OCI-LY1 (cell line): ENCODE measurements around the gene FBXW4.

Experiments
- H2AFZ ChIP-seq: fragments of 200-600 bp; sonication (generic), shearing (Covaris generic); 2 replicates; pipeline ENCODE4 v1.6.0; 2014; ENCODE audit warnings: antibody characterized with exemption, mild to moderate bottlenecking, low read length
- H3F3A ChIP-seq: fragments of 200-600 bp; sonication (generic), shearing (Covaris generic); 2 replicates; pipeline ENCODE4 v1.6.0; 2014; ENCODE audit warnings: mild to moderate bottlenecking, antibody characterized with exemption, low read length, moderate library complexity; ENCODE audit not compliant: insufficient read depth
- H3K27ac ChIP-seq: fragments of 200-600 bp; sonication (generic); 2 replicates; pipeline ENCODE4 v1.5.1; 2014; ENCODE audit warnings: low read length, mixed run types, mild to moderate bottlenecking, low read depth; ENCODE audit not compliant: poor library complexity, severe bottlenecking
- H3K27me3 ChIP-seq: fragments of 200-600 bp; sonication (generic); 2 replicates; pipeline ENCODE4 v1.6.0; 2014; ENCODE audit warnings: antibody characterized with exemption, mild to moderate bottlenecking, low read length, moderate library complexity; ENCODE audit not compliant: insufficient read depth
- H3K36me3 ChIP-seq: fragments of 200-600 bp; sonication (generic); 2 replicates; pipeline ENCODE4 v1.6.1; 2014; ENCODE audit warnings: mild to moderate bottlenecking, antibody characterized with exemption, low read length, moderate library complexity, mixed read lengths; ENCODE audit not compliant: insufficient read depth
- H3K4me1 ChIP-seq: fragments of 200-600 bp; sonication (generic); 2 replicates; pipeline ENCODE4 v1.5.1; 2014; ENCODE audit warnings: mild to moderate bottlenecking, low read length, moderate library complexity; ENCODE audit not compliant: insufficient read depth, severe bottlenecking
- H3K4me2 ChIP-seq: fragments of 200-600 bp; sonication (generic), shearing (Covaris generic); 2 replicates; pipeline ENCODE4 v1.6.1; 2014; ENCODE audit warnings: low read length
- H3K4me3 ChIP-seq: fragments of 200-600 bp; sonication (generic); 2 replicates; pipeline ENCODE4 v1.5.1; 2014; ENCODE audit warnings: low read length, low read depth, mild to moderate bottlenecking, mixed read lengths; ENCODE audit not compliant: poor library complexity, severe bottlenecking
- H3K79me2 ChIP-seq: fragments of 200-600 bp; shearing (Covaris generic); 2 replicates; pipeline ENCODE4 v1.6.1; 2016; ENCODE audit warnings: mixed run types, low read length, mixed read lengths; ENCODE audit not compliant: insufficient read depth
- H3K9ac ChIP-seq: fragments of 200-600 bp; sonication (generic), shearing (Covaris generic); 2 replicates; pipeline ENCODE4 v1.6.1; 2014; ENCODE audit warnings: mild to moderate bottlenecking, low read length, mixed read lengths
- H3K9me2 ChIP-seq: fragments of 200-600 bp; sonication (generic), shearing (Covaris generic); 2 replicates; pipeline ENCODE4 v1.6.1; 2014; ENCODE audit warnings: low read depth, mild to moderate bottlenecking, low read length, mixed read lengths
- H3K9me3 ChIP-seq: fragments of 200-600 bp; shearing (Covaris generic); 2 replicates; pipeline ENCODE4 v1.6.1; 2014; ENCODE audit warnings: low read length, mixed read lengths
- H4K20me1 ChIP-seq: fragments of 200-600 bp; sonication (generic), shearing (Covaris generic); 2 replicates; pipeline ENCODE4 v1.6.0; 2016; ENCODE audit warnings: mild to moderate bottlenecking, low read length; ENCODE audit not compliant: insufficient read depth
- EZH2 ChIP-seq: fragments of 200-600 bp; sonication (generic), shearing (Covaris generic); IDR thresholded peaks from 2 replicates; pipeline ENCODE4 v1.8.0; 2017; ENCODE audit warnings: borderline replicate concordance, mixed run types, mild to moderate bottlenecking, antibody characterized with exemption, low read length, moderate library complexity, mixed read lengths
- TF ChIP-seq, protein P1 (sequence below): fragments of 200-600 bp; sonication (generic), shearing (Covaris generic); IDR thresholded peaks from 2 replicates; pipeline ENCODE4 v1.5.1; 2017; ENCODE audit warnings: mild to moderate bottlenecking, antibody characterized with exemption, low read length, moderate library complexity, mixed read lengths

The FBXW4 gene

DNA sequence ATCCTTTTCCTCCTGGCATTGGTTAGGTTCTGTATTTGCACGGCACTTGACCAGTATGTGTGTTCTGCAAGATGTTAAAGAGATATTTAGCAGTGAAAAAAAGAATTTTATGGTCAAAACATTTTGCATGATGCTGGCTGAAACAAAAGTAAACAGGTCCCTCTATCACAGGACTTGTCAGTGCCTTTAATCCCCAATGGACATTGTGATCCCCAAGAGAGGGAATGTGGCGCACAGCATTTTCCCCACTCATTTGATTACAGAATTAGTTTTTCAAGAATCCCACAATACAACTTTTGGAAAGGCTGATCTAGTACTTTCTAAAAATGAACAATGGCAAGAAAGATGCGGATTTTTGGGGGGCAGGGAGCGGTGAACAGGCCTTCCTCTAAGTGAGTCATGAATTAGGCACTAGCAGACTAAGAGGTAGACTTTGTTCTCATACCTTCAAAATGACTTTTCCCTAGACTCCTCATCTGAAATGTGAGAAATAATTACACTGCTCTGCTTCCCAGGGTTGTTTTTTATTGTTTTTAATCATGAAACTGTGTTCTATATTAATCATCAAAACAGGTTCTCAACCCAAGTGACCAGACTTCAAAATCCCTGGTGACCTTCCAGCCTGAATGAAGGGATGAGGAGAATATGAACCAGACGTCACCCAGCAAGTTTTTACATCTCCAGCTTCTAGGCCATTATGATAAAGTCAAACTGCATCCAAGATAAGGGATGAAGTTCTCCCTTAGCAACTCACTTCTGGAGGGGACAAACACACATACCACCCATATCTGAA is 8.6 kb downstream of the FBXW4 start:
- no peaks in the 10 kb centered on the region for H4K20me1 ChIP-seq
- H3K36me3 ChIP-seq, result peaks cover 6% of the 10 kb centered on the region
- H3K9ac ChIP-seq, result no peak overlapping the region
- 0 out of 2 replicates have a peak, but pooled peaks cover 11% of the 10 kb centered on the region for H3K79me2 ChIP-seq
- H3K27ac ChIP-seq, result no peak overlapping the region
- TF ChIP-seq, protein P1, sequence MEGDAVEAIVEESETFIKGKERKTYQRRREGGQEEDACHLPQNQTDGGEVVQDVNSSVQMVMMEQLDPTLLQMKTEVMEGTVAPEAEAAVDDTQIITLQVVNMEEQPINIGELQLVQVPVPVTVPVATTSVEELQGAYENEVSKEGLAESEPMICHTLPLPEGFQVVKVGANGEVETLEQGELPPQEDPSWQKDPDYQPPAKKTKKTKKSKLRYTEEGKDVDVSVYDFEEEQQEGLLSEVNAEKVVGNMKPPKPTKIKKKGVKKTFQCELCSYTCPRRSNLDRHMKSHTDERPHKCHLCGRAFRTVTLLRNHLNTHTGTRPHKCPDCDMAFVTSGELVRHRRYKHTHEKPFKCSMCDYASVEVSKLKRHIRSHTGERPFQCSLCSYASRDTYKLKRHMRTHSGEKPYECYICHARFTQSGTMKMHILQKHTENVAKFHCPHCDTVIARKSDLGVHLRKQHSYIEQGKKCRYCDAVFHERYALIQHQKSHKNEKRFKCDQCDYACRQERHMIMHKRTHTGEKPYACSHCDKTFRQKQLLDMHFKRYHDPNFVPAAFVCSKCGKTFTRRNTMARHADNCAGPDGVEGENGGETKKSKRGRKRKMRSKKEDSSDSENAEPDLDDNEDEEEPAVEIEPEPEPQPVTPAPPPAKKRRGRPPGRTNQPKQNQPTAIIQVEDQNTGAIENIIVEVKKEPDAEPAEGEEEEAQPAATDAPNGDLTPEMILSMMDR, result no peak
- no peak for TF ChIP-seq EZH2
- H3K4me3 ChIP-seq, result no peak overlapping the region
- H3K4me2 ChIP-seq, result no peak overlapping the region
- no peaks in the 10 kb centered on the region for H3F3A ChIP-seq
- H2AFZ ChIP-seq, result no peak overlapping the region
- H3K4me1 ChIP-seq, result peaks cover 28% of the 10 kb centered on the region
- H3K9me2 ChIP-seq, result no peaks in the 10 kb centered on the region
- H3K27me3 ChIP-seq, result no peaks in the 10 kb centered on the region
- H3K9me3 ChIP-seq, result no peaks in the 10 kb centered on the region

DNA sequence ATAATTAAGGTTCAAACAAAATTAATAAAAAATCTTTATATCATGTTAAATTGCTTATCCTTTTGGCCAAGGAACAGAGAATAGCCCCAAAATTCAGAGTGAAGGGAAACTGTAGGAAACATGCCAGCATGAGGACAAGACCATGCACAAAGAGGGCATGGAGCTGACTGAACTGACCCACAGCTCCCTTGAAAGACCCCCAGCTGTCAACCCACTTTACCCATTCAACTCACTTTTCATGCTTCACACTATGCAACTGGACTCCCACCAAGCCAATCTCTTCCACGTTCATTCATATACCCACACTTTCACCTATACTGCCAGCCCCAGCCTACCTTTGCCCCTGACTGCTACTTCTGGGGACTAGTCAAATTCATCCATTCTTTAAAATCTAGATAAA is 10.2 kb downstream of the FBXW4 start:
- Histone ChIP-seq H3K27ac (no peak overlapping the region), H3K4me2 (no peak overlapping the region), H4K20me1 (no peaks in the 10 kb centered on the region)

DNA sequence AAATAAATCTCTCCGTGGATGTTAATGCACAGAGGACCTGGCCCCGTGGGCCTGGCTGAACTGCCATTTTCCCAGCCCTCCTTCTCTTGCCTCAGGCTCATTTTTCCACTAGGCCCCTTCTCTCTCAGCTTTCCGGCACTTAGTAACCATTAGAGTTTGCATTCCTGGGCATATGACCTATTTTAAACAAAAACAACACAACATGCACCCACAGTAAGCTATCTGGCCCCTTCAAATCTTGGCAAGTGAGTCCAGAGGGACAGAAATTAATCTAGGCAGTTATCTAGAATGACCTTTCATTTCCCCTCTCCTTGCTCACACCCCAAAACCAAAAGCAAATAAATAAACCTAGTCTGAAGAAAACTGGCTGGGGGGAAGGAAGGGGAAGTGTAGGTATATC is 11.7 kb downstream of the FBXW4 start:
- no peak overlapping the region for H3K9ac ChIP-seq
- no peak overlapping the region for H3K4me2 ChIP-seq
- peaks cover 11% of the 10 kb centered on the region for H3K4me1 ChIP-seq
- H3K36me3 ChIP-seq, result peaks cover 6% of the 10 kb centered on the region
- H3K9me2 ChIP-seq, result no peaks in the 10 kb centered on the region
- H3K27me3 ChIP-seq, result no peaks in the 10 kb centered on the region
- H3K79me2 ChIP-seq, result no peaks in the 10 kb centered on the region
- no peaks in the 10 kb centered on the region for H3F3A ChIP-seq
- H3K27ac ChIP-seq, result no peak overlapping the region
- TF ChIP-seq EZH2, result no peak
- TF ChIP-seq, protein P1, result no peak
- H3K4me3 ChIP-seq, result no peak overlapping the region
- no peak overlapping the region for H2AFZ ChIP-seq
- H4K20me1 ChIP-seq, result no peaks in the 10 kb centered on the region
- no peaks in the 10 kb centered on the region for H3K9me3 ChIP-seq

More for the DNA sequence above, 10.2 kb downstream of the FBXW4 start:
- Histone ChIP-seq H3K79me2 (0 out of 2 replicates have a peak, but pooled peaks cover 3% of the 10 kb centered on the region), H3K4me3 (no peak overlapping the region), H3K9ac (no peak overlapping the region), H3K36me3 (peaks cover 6% of the 10 kb centered on the region), H3K9me2 (no peaks in the 10 kb centered on the region), H3K27me3 (no peaks in the 10 kb centered on the region), H2AFZ (no peak overlapping the region), H3K4me1 (peaks cover 12% of the 10 kb centered on the region), H3F3A (no peaks in the 10 kb centered on the region), H3K9me3 (no peaks in the 10 kb centered on the region)
- TF ChIP-seq EZH2, result no peak
- TF ChIP-seq, protein P1, result no peak
